IMR-90 (cell line): ENCODE data around the gene TDRD1. TPM values are rescaled to one million over a fixed set of nuclear protein-coding genes. Genes with fewer than 3 reads are reported as not detected.

Experiments
- ATAC-seq: fragments of 200-7000 bp; cut with Tn5 transposase; 2 replicates; pipeline ENCODE4 v1.9.1; 2020; ENCODE audit warnings: low read depth, mild to moderate bottlenecking, moderate library complexity
- BruUV-seq: library from RNA; stranded (reverse); fragments of 400-500 nt; replicated peaks from 2 replicates; lab custom pipeline; 2021; lab: Mats Ljungman, UMichigan
- CTCF ChIA-PET: fragments of 300-600 bp; formaldehyde crosslinking; extraction: SDS; loops from one replicate; lab custom pipeline; 2021; ENCODE audit warnings: antibody characterized with exemption; lab: Yijun Ruan, JAX
- POLR2A ChIA-PET: fragments of 300-600 bp; sonication (Branson Sonifier 250); formaldehyde crosslinking; loops from one replicate; lab custom pipeline; 2022; ENCODE audit warnings: antibody characterized with exemption; ENCODE audit not compliant: unreplicated experiment; lab: Charles Lee
- DNase-seq: peaks from one replicate; pipeline ENCODE4 v3.0.0; 2013
- H2AFZ ChIP-seq: replicated peaks from 2 replicates; pipeline ENCODE3; 2013; ENCODE audit warnings: low read length, mild to moderate bottlenecking; ENCODE audit not compliant: poor library complexity
- H2AK5ac ChIP-seq: 2 replicates; pipeline ENCODE4 v1.6.1; 2013; ENCODE audit warnings: low read depth, low read length, inconsistent platforms
- H2AK9ac ChIP-seq: replicated peaks from 2 replicates; pipeline ENCODE3; 2013; ENCODE audit warnings: mild to moderate bottlenecking, low read depth, low read length, moderate library complexity; ENCODE audit not compliant: poor library complexity
- H2BK120ac ChIP-seq: 2 replicates; pipeline ENCODE4 v1.6.1; 2013; ENCODE audit warnings: low read depth, low read length, inconsistent platforms
- H2BK15ac ChIP-seq: 3 replicates; pipeline ENCODE4 v1.6.1; 2013; ENCODE audit warnings: low read depth, low read length, inconsistent platforms
- H2BK20ac ChIP-seq: 2 replicates; pipeline ENCODE4 v1.6.1; 2013; ENCODE audit warnings: low read depth, mild to moderate bottlenecking, inconsistent platforms, low read length, moderate library complexity
- H2BK5ac ChIP-seq: 2 replicates; pipeline ENCODE4 v1.6.1; 2013; ENCODE audit warnings: mild to moderate bottlenecking, low read depth, low read length, inconsistent platforms; ENCODE audit not compliant: poor library complexity, severe bottlenecking
- H3K14ac ChIP-seq: replicated peaks from 2 replicates; pipeline ENCODE4 v1.6.1; 2013; ENCODE audit warnings: low read depth, low read length, inconsistent platforms
- H3K18ac ChIP-seq: 2 replicates; pipeline ENCODE4 v1.6.1; 2013; ENCODE audit warnings: low read depth, low read length, control low read depth
- H3K23ac ChIP-seq: 2 replicates; pipeline ENCODE4 v1.6.1; 2013; ENCODE audit warnings: low read depth, low read length, inconsistent platforms
- H3K27ac ChIP-seq: 2 replicates; pipeline ENCODE4 v1.5.1; 2013; ENCODE audit warnings: mild to moderate bottlenecking, control low read depth, low read length; ENCODE audit not compliant: insufficient read depth
- H3K27me3 ChIP-seq: 2 replicates; pipeline ENCODE4 v1.6.1; 2013; ENCODE audit warnings: low read length; ENCODE audit not compliant: control insufficient read depth, insufficient read depth
- H3K36me3 ChIP-seq: 2 replicates; pipeline ENCODE4 v1.6.1; 2013; ENCODE audit warnings: low read length, mixed read lengths; ENCODE audit not compliant: control insufficient read depth, insufficient read depth
- H3K4ac ChIP-seq: 2 replicates; pipeline ENCODE4 v1.6.1; 2013; ENCODE audit warnings: low read depth, low read length, inconsistent platforms
- H3K4me1 ChIP-seq: 2 replicates; pipeline ENCODE4 v1.6.1; 2013; ENCODE audit warnings: low read length, mixed read lengths; ENCODE audit not compliant: control insufficient read depth, insufficient read depth
- H3K4me2 ChIP-seq: 2 replicates; pipeline ENCODE4 v1.6.1; 2013; ENCODE audit warnings: low read depth, mild to moderate bottlenecking, control low read depth, low read length, moderate library complexity
- H3K4me3 ChIP-seq: 2 replicates; pipeline ENCODE4 v1.5.1; 2013; ENCODE audit warnings: low read depth, mild to moderate bottlenecking, control low read depth, low read length, moderate library complexity; ENCODE audit not compliant: insufficient read depth
- H3K56ac ChIP-seq: 2 replicates; pipeline ENCODE4 v1.6.1; 2013; ENCODE audit warnings: low read length, inconsistent platforms; ENCODE audit not compliant: insufficient read depth; ENCODE audit errors: extremely low read depth
- H3K79me1 ChIP-seq, 2 experiments: 2 replicates each; pipeline ENCODE4 v1.6.1; 2013; ENCODE audit warnings: low read length in 2 of 2, inconsistent platforms in 1 of 2, low read depth in 1 of 2
- H3K9ac ChIP-seq: 2 replicates; pipeline ENCODE4 v1.6.1; 2013; ENCODE audit warnings: low read depth, low read length, control low read depth
- H3K9me1 ChIP-seq: 2 replicates; pipeline ENCODE4 v1.6.1; 2013; ENCODE audit warnings: low read length, inconsistent platforms; ENCODE audit not compliant: insufficient read depth
- H3K9me3 ChIP-seq: 2 replicates; pipeline ENCODE4 v1.6.1; 2013; ENCODE audit warnings: low read length; ENCODE audit not compliant: control insufficient read depth, insufficient read depth
- H4K20me1 ChIP-seq: 2 replicates; pipeline ENCODE4 v1.6.1; 2013; ENCODE audit warnings: low read length, inconsistent platforms; ENCODE audit not compliant: insufficient read depth
- H4K5ac ChIP-seq: 2 replicates; pipeline ENCODE4 v1.6.1; 2013; ENCODE audit warnings: mild to moderate bottlenecking, low read depth, low read length, control low read depth
- H4K8ac ChIP-seq, 2 experiments: 2 replicates each; pipeline ENCODE4 v1.6.1; 2013; ENCODE audit warnings: low read depth in 2 of 2, low read length in 2 of 2, control low read depth in 1 of 2, inconsistent platforms in 1 of 2
- H4K91ac ChIP-seq: 2 replicates; pipeline ENCODE4 v1.6.1; 2013; ENCODE audit warnings: low read depth, low read length, inconsistent platforms; ENCODE audit not compliant: insufficient read depth
- CEBPB ChIP-seq: IDR thresholded peaks from 2 replicates; pipeline ENCODE4 v1.6.1; 2012; ENCODE audit warnings: low read depth, low read length, improper control_type of control experiment
- FOS ChIP-seq: fragments of 150-350 bp; IDR thresholded peaks from 2 replicates; pipeline ENCODE4 v1.6.1; 2016; ENCODE audit warnings: low read depth, low read length
- MAFK ChIP-seq: IDR thresholded peaks from 2 replicates; pipeline ENCODE4 v1.6.1; 2012; ENCODE audit warnings: low read depth, low read length, improper control_type of control experiment
- MXI1 ChIP-seq: IDR thresholded peaks from 2 replicates; pipeline ENCODE4 v1.6.1; 2012; ENCODE audit warnings: low read depth, mild to moderate bottlenecking, low read length, moderate library complexity, borderline replicate concordance
- RFX5 ChIP-seq: IDR thresholded peaks from 2 replicates; pipeline ENCODE4 v1.8.0; 2012; ENCODE audit warnings: low read depth, mild to moderate bottlenecking, low read length, moderate library complexity
- WGBS, 2 experiments: methylation state at CpG; one replicate each; pipeline versions ENCODE4 v1.1.5 to v1.1.7; 2013; ENCODE audit warnings: missing lambda C conversion rate in 2 of 2; ENCODE audit not compliant: insufficient read length in 1 of 2; ENCODE audit errors: extremely low coverage in 2 of 2; 5-methylcytosine and 5-hydroxymethylcytosine counted together
- dilution Hi-C: fragments of 300-500 bp; cut with HindIII; formaldehyde crosslinking; loops from one replicate; pipeline ENCODE4 v1.14.3; 2018; ENCODE audit warnings: low sequenced_read_pairs; ENCODE audit not compliant: unreplicated experiment
- in situ Hi-C: fragments of 300-500 bp; cut with MboI; formaldehyde crosslinking; loops from 3 replicates; pipeline ENCODE4 v1.14.3; 2019; ENCODE audit warnings: low sequenced_read_pairs, inconsistent platforms, mixed read lengths
- intact Hi-C: fragments of 100-400 bp; cut with micrococcal nuclease; formaldehyde crosslinking; loops from 2 replicates; pipeline ENCODE4 v1.10.0; 2022
- polyA plus RNA-seq, 3 experiments: library from polyadenylated mRNA; depleted of rRNA; stranded (reverse); fragments of >200 nt; gene quantifications; 2 replicates each; pipeline ENCODE4 v1.2.3, GENCODE V29; 2012; ENCODE audit warnings: low replicate concordance in 1 of 3
- total RNA-seq: library from RNA; depleted of rRNA; stranded (reverse); fragments of >200 nt; gene quantifications from 2 replicates; pipeline ENCODE4 v1.2.3, GENCODE V29; 2012
- TF ChIP-seq, protein P1 (sequence below): fragments of 150-350 bp; IDR thresholded peaks from 2 replicates; pipeline ENCODE4 v1.6.1; 2016; ENCODE audit warnings: low read depth, mild to moderate bottlenecking, low read length, moderate library complexity, borderline replicate concordance

Gene TDRD1
- total and polyA plus RNA-seq, 2 of the 4 experiments (the other 2 are of a cell fraction): not detected

DNA sequence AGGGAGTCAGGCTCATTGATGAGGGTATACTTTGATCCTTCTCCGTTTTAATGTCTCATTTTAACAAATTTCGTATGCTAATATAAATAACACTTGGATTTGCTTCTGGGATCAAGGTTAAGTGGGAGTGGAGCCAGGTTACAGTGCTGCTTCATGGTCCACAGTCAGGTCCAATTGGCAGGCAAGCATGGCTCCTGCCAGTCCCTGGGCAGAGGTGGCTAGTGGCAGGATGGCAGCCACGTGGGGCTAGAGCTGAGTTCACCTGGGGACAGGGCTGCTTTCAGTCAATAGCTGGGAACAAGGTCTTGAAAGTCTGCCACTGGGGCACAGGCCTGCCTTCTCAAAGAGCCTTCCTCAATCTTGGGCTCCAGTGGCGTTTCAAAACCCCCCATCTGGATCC is 43.9 kb downstream of the TDRD1 start:
- no peaks in the 10 kb centered on the region for H3K4me1 ChIP-seq
- no peak overlapping the region for H3K4me3 ChIP-seq
- no peak overlapping the region for H2BK20ac ChIP-seq
- H3K56ac ChIP-seq: no peak overlapping the region
- H4K8ac ChIP-seq: no peak overlapping the region
- H3K18ac ChIP-seq: no peak overlapping the region
- no peaks in the 10 kb centered on the region for H3K79me1 ChIP-seq
- no peak overlapping the region for H3K14ac ChIP-seq
- DNase-seq (no peak), ATAC-seq (no peak)
- H2BK120ac ChIP-seq: no peak overlapping the region
- no peak overlapping the region for H4K91ac ChIP-seq
- POLR2A ChIA-PET: no interaction called here
- no peaks in the 10 kb centered on the region for H4K20me1 ChIP-seq
- no peak overlapping the region for H2BK5ac ChIP-seq
- no peak overlapping the region for H3K4ac ChIP-seq
- H3K23ac ChIP-seq: no peak overlapping the region
- H3K4me2 ChIP-seq: no peak overlapping the region
- no CpG with 5 or more reads among the region's 4 CpGs for WGBS, 2 experiments
- no TSS peak for BruUV-seq
- TF ChIP-seq, protein P1, sequence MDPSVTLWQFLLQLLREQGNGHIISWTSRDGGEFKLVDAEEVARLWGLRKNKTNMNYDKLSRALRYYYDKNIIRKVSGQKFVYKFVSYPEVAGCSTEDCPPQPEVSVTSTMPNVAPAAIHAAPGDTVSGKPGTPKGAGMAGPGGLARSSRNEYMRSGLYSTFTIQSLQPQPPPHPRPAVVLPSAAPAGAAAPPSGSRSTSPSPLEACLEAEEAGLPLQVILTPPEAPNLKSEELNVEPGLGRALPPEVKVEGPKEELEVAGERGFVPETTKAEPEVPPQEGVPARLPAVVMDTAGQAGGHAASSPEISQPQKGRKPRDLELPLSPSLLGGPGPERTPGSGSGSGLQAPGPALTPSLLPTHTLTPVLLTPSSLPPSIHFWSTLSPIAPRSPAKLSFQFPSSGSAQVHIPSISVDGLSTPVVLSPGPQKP: no peak
- TF ChIP-seq FOS: no peak
- TF ChIP-seq MAFK: no peak
- no peak for TF ChIP-seq CEBPB
- no peak for TF ChIP-seq MXI1
- no peak for TF ChIP-seq RFX5
- peaks cover 18% of the 10 kb centered on the region for H3K27me3 ChIP-seq
- in situ Hi-C loops (no loop called here), intact Hi-C loops (no loop called here), dilution Hi-C loops (no loop called here)
- CTCF ChIA-PET: no interaction called here
- no peak overlapping the region for H3K27ac ChIP-seq
- no peaks in the 10 kb centered on the region for H3K9me1 ChIP-seq
- H4K5ac ChIP-seq: no peak overlapping the region
- no peak overlapping the region for H2AFZ ChIP-seq
- H3K9ac ChIP-seq: no peak overlapping the region
- no peak overlapping the region for H2BK15ac ChIP-seq
- H2AK5ac ChIP-seq: no peak overlapping the region
- H3K36me3 ChIP-seq: no peaks in the 10 kb centered on the region
- H2AK9ac ChIP-seq: no peak overlapping the region
- no peaks in the 10 kb centered on the region for H3K9me3 ChIP-seq
